ENCODE results near the gene CLEC18C.
"Not testable (repeated sequence)": the region's sequence is repeated elsewhere in the genome, so short reads cannot be mapped to it uniquely, and the experiment has no call there.

The CLEC18C gene

DNA sequence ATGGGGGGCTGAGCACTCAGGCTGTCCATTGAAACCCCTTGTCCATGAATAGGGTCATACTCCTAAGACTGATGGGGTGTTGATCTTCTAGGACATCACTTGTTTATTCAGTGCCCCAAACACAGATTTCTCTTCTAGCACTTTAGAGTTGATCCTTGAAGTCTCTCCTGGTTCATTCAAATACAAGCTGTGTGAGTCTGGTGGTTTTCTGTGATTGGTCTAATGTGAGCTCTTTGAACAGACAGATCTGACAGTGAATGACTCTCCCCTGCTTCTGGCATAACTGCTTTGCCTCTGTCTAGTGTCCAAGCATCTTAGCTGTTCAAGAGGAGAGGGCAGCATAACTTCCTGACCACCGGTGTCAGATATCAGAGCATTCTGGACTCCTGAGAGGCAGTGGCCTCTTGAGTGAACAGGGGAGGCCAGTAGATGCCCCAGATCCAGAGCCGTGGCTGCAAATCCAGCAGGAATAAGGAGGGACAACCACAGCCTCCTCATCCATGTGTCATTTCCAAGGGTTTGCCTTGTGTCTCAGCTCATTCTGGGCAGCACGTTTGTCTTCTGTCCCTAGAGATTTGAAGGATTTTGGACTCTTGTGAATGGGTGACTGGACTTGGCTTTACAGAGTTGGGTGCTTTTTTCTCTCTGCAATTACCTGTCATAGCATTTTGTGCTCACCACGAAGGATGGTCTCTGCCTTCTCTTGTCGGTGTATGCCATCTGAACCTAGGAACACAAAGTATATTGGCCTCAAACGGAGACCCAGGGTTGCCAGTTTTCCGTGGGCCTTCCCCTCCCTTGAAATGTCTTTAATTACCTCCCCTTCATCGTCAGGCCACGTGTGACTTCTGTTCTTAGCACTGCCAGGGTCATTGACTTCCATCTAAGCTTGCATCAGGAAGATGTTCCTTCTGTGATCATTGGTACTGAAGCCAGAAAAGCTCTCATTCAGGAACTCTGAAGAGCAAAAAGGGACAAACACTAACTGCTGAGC lies 13.9 kb upstream of the CLEC18C start:
- DNase-seq, result no peak

- DNase-seq, result no peak
Observed at GRCh38 chr16:70160388-70160787, 13.2 kb upstream of the CLEC18C start.

DNA sequence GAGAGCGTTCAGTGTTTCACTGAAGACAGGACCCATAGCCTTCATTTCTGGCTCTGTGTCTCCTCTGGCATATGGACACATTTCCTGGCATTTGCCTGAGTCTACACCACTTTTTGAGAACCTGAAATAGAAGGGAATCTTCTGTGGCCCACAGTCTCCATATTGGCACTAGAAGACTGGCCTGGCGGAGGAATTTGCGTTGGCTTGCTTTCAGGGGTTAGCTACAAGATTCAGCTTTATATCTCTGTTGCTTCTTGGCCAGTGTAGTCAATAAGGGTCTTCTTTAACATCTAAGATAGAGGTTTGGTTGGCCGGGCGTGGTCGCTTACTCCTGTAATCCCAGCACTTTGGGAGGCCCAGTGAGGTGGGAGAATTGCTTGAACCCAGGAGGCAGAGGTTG lies 12.8 kb upstream of the CLEC18C start:
- no peak for DNase-seq

GRCh38 chr16:70161350-70161749 lies 12.2 kb upstream of the CLEC18C start:
- no peak for DNase-seq

DNA sequence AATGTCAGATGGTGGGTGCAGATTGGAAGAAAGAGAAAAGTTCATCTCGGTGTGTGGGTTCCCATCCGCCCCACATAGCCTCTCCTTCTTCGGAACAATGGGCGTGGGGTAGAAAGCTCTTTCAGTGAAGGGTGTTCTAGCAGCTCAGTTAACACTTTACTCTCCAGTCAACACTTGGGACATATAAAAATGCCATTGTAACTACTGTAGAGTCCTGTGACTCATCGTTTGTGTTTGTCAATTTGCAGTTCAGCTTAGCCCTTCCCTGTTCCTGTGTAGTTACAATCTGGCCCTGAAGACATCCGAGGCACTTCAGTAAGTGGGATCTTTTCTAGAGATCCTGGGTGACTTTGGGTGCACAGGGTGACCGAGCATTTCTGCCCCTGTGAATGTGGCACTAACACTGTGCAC lies 11.5 kb upstream of the CLEC18C start:
- no peak for DNase-seq

DNA sequence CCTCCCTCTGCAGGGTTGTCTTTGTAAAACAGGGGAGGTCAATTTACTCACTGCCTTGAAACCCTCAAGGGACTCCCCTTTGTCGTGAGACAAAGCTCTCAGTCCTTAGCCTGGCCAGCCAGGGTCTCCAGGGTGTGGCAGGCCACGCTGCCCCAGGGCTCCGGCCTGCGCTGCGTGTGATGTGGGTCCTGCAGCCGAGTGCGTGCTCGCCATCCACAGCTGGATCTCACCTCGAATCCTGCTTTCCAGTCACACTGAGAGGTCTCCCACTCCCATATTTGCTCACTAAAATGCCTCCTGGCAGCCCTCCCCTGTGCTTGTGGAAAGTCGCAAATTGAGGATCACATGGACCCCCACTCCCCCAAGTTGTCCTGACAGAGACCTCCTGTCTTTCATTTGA lies 10.0 kb upstream of the CLEC18C start:
- DNase-seq, result no peak

GRCh38 chr16:70166688-70167087 lies 6.9 kb upstream of the CLEC18C start:
- DNase-seq, result not testable (repeated sequence)

DNA sequence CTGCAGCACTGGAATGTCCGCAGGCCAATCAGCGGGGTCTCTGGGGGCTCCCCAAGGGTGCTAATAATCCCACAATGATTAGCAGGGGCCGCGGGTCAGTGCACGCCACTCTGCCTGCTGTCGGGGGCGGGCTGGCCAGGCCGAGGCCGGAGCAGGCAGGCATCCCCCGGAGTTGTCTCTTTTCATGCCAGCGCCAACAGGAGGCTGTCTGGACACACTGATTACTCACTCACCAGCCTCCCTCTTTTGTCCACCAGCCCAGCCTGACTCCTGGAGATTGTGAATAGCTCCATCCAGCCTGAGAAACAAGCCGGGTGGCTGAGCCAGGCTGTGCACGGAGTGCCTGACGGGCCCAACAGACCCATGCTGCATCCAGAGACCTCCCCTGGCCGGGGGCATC lies 329 bp downstream of the CLEC18C start:
- not testable (repeated sequence) for DNase-seq

DNA sequence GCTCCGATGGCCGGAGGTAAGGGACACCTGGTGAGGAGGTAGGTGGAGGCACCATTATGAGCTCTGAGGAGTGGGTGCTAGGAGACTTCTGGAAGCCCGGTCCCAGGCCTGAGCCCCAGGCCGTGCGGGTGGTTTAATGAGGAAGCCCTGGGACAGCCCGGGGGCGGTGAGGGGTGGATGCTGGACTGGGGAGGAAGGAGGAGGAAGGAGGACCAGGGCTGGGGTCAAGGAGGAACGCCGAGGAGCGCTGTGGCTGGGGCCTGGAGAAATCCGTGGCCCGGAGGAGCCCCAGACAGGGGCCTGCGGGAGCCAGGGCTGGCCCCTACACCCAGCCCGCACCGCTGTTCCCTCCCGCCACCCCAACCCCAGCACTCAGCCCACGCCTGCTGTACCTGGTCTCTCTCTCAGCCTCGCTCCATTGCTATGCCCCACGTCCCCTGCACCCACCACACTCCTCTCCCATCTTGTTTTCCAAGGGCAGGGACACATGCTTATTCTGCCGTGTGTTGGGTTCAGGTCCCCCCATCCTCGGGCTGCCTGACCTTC lies 873 bp downstream of the CLEC18C start:
- DNase-seq, result not testable (repeated sequence)

GRCh38 chr16:70187858-70188607 lies 14.4 kb downstream of the CLEC18C start:
- DNase-seq, result not testable (repeated sequence)

DNA sequence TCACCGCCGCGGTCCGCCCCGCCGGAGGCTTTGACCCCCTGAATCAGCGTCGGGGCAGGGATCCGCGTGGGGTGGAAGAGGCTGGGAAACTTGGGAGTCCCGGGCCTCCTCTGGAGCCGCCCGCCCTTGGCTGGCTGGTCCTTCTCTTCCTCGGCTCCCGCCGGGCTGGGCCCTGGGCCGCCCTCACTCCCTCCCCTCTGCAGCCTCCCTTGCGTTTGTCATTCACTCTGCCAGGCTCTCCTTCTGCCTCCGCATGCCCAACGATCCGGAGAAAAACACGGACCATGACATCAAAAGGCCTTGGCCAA lies 15.0 kb downstream of the CLEC18C start:
- DNase-seq, result not testable (repeated sequence)

DNA sequence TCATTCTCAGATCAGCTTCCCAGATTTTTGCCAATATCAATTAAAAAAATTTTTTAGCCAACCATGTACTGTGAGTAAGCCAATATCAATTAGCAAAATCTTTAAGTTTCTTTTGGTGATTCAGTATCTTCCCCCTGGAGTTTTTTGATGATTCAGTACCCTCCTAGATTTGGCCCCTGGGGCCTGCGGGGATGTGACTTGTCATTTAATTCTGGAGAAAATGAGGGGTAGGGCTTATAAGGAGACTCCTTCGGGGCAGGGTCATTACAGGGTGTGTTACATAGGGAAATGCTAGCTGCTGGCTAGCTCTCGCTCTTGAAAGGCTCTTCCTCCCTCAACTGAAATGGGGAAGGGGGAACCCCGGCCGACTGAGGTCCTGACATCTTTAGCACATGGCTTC lies 17.0 kb downstream of the CLEC18C start:
- not testable (repeated sequence) for DNase-seq

DNA sequence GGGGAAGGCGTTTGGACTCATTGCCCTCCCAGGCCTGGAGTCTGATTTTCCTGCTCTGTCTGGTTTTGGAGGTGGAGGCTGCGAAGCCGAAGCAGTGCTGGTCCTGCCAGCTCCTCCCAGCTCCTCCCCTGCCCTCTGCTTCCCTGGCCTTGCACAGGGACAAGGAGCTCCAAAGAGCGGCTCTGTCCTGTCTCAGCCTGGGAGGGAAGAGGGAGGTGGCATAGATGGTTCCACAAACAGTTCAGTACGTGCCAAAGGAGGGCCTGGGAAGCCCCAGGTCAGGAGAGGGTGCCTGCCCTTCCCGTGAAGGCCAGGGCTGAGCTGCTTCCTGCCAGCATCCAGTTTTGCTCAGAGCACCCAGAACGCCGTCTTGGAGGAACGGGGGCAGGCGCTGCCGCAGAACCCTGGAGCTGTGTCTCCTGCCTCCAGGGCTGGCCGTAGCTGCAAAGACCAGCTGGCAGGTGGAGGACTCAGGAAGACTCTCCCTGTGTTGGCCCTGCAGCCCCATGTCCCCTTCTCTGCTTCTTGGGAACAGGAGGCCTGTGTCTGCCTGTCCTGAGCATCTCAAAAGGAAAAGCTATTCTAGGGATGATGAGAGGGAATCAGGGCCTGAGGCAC lies 23.2 kb downstream of the CLEC18C start:
- not testable (repeated sequence) for DNase-seq

GRCh38 chr16:70197611-70198010 lies 24.0 kb downstream of the CLEC18C start:
- DNase-seq, result not testable (repeated sequence)

DNA sequence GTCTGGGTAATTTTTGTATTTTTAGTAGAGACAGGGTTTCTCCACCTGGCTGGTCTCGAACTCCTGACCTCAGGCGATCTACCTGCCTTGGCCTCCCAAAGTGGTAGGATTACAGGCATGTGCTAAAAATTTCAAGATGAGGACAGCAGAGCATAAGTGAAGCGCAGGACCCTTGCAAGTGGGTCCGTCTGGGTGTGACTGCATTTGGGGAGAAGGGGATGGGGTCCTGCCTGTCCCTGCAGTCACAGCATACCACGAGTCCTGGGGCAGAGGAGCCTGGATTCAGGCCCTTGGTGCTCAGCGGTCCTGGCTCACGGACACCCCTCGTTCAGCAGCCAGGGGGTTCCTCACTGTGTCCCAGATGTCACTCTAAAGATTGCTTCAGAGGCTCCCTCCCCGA lies 24.6 kb downstream of the CLEC18C start:
- DNase-seq, result not testable (repeated sequence)

GRCh38 chr16:70198666-70199065 lies 25.1 kb downstream of the CLEC18C start:
- not testable (repeated sequence) for DNase-seq

GRCh38 chr16:70199170-70199569 lies 25.6 kb downstream of the CLEC18C start:
- DNase-seq, result not testable (repeated sequence)

DNA sequence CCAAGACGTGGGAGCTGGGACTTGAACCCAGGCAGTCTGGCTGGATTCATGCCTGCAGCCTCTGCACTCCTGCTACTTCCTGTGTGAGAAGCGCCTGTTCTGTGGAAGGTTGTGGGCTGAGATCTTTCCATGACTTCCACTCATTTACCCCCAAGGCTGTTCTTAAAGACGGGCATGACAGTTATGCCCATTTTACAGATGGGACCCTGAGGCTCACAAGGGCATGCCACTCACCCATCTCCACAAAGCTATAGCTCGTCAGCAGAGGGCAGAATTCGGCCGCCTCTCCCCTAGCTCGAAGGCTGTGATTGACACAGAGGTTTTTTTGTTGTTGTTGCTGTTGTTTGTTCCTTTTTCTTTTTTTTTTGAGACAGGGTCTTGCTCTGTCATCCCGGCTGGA lies 26.5 kb downstream of the CLEC18C start:
- DNase-seq, result not testable (repeated sequence)

GRCh38 chr16:70203508-70203907 lies 29.9 kb downstream of the CLEC18C start:
- DNase-seq, result not testable (repeated sequence)

- not testable (repeated sequence) for DNase-seq
Observed at GRCh38 chr16:70204010-70204409, 30.4 kb downstream of the CLEC18C start.

DNA sequence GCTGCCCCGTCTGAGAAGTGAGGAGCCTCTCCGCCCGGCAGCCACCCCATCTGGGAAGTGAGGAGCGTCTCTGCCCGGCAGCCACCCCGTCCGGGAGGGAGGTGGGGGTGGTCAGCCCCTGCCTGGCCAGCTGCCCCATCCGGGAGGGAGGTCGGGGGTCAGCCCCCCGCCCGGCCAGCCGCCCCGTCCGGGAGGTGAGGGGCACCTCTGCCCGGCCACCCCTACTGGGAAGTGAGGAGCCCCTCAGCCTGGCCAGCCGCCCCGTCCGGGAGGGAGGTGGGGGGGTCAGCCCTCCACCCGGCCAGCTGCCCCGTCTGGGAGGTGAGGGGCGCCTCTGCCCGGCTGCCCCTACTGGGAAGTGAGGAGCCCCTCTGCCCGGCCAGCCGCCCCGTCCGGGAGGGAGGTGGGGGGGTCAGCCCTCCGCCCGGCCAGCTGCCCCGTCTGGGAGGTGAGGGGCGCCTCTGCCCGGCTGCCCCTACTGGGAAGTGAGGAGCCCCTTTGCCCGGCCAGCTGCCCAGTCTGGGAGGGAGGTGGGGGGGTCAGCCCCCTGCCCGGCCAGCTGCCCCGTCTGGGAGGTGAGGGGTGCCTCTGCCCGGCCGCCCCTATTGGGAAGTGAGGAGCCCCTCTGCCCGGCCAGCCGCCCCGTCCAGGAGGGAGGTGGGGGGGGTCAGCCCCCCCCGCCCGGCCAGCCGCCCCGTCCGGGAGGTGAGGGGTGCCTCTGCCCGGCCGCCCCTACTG lies 31.2 kb downstream of the CLEC18C start:
- DNase-seq, result not testable (repeated sequence)

- DNase-seq, result not testable (repeated sequence)
Observed at GRCh38 chr16:70206382-70206781, 32.8 kb downstream of the CLEC18C start.
